ENCODE results near the gene SYT8.

DNA sequence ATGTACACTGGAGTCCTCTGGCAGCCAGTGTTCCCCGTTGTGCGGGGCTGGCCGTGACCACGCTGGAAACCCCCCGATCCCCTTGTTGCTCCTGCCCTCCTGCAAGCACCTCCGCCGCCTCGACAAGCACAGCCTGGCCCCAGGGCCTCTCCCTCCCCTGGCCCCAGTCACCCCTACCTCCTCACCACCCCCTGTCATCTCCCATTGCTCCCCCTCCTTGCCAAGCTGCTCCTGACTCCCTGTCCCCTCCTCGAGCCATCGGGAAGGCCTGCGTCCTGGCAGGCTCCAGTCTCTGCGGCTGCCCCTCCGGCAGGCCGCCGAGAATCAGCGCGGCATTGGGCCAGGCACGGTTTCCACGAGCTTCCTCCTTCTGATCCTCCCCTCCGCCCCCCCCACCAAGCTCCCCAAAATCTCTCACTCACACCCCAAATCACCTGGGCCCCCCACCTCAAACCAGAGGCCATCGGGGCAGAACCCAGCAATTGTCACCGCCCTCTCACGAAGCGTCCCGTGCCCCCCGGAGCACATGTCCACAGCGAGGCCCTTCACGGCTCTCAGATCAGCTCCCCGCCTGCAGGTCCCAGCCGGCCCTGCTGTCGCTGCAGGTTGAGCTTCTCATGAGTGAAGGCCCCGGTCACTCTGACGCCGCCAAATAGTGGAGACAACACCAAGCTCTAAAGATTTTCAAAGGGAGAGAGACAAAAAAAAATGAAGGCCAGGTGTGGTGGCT, 12.4 kb downstream of the SYT8 start:
- no peak for TF ChIP-seq SUZ12 (IDR thresholded peaks at IDR 0.05)
- TF ChIP-seq ELF4 (IDR thresholded peaks at IDR 0.05) = no peak
- no peak for TF ChIP-seq L3MBTL2 (conservative IDR thresholded peaks at IDR 0.05)
- no peak for TF ChIP-seq ZNF384 (IDR thresholded peaks at IDR 0.05)
- no peak for TF ChIP-seq FOXM1 (IDR thresholded peaks at IDR 0.05; ENCODE audit: borderline replicate concordance)
- no peak for TF ChIP-seq CTBP1 (IDR thresholded peaks at IDR 0.05; ENCODE audit: borderline replicate concordance)
- TF ChIP-seq SP1 (IDR thresholded peaks at IDR 0.05) = no peak
- TF ChIP-seq TARDBP (IDR thresholded peaks at IDR 0.05) = no peak
- no peak for TF ChIP-seq ARNT (IDR thresholded peaks at IDR 0.05)
- no peak for TF ChIP-seq FOXA1 (IDR thresholded peaks at IDR 0.05)
- no peak for TF ChIP-seq HDGF (IDR thresholded peaks at IDR 0.05; ENCODE audit: borderline replicate concordance)
